CD4-positive, alpha-beta T cell treated with Interleukin-15 for 1 hour (primary cell): ENCODE data around the gene IGFBP7.

Experiments used
- DNase-seq: peaks from one replicate; pipeline ENCODE4 v3.0.0-alpha.2; 2020

The IGFBP7 gene

GRCh38 chr4:57094832-57095223 is 15.4 kb downstream of the IGFBP7 start:
- no peak for DNase-seq

GRCh38 chr4:57093845-57094831 is 16.0 kb downstream of the IGFBP7 start:
- no peak for DNase-seq

GRCh38 chr4:57091657-57092162 is 18.5 kb downstream of the IGFBP7 start:
- DNase-seq: no peak

- no peak for DNase-seq
Observed at GRCh38 chr4:57090079-57090478, 20.1 kb downstream of the IGFBP7 start.

GRCh38 chr4:57089549-57089948 is 20.6 kb downstream of the IGFBP7 start:
- no peak for DNase-seq

- no peak for DNase-seq
Observed at GRCh38 chr4:57086031-57086723, 24.0 kb downstream of the IGFBP7 start.

GRCh38 chr4:57085278-57085677 is 24.9 kb downstream of the IGFBP7 start:
- DNase-seq: no peak

GRCh38 chr4:57084360-57084759 is 25.8 kb downstream of the IGFBP7 start:
- no peak for DNase-seq

- no peak for DNase-seq
Observed at GRCh38 chr4:57083090-57083489, 27.1 kb downstream of the IGFBP7 start.

- no peak for DNase-seq
Observed at GRCh38 chr4:57081651-57082621, 28.2 kb downstream of the IGFBP7 start.

GRCh38 chr4:57080781-57081650 is 29.2 kb downstream of the IGFBP7 start:
- no peak for DNase-seq

- no peak for DNase-seq
Observed at GRCh38 chr4:57078685-57079521, 31.3 kb downstream of the IGFBP7 start.

- DNase-seq: no peak
Observed at GRCh38 chr4:57077550-57078343, 32.4 kb downstream of the IGFBP7 start.

GRCh38 chr4:57076646-57077045 is 33.5 kb downstream of the IGFBP7 start:
- no peak for DNase-seq

- DNase-seq: no peak
Observed at GRCh38 chr4:57075367-57075766, 34.8 kb downstream of the IGFBP7 start.

- no peak for DNase-seq
Observed at GRCh38 chr4:57074744-57075143, 35.4 kb downstream of the IGFBP7 start.

- DNase-seq: no peak
Observed at GRCh38 chr4:57073559-57073958, 36.6 kb downstream of the IGFBP7 start.

GRCh38 chr4:57071326-57071725 is 38.9 kb downstream of the IGFBP7 start:
- no peak for DNase-seq

GRCh38 chr4:57070461-57070860 is 39.7 kb downstream of the IGFBP7 start:
- DNase-seq: no peak
